Astrocyte of the spinal cord (primary cell): ENCODE data around the gene ARRDC1.

Experiments used
- DNase-seq: peaks from one replicate; pipeline ENCODE4 v3.0.0; 2011; ENCODE audit warnings: low read depth, low spot score
- H3K4me3 ChIP-seq: 2 replicates; pipeline ENCODE4 v1.5.1; 2011; ENCODE audit warnings: low read depth, mild to moderate bottlenecking, low read length, moderate library complexity
- CTCF ChIP-seq: IDR thresholded peaks from 2 replicates; pipeline ENCODE4 v1.5.1; 2012; ENCODE audit warnings: low read depth, mild to moderate bottlenecking, low read length, inconsistent platforms
- in situ Hi-C: cut with HindIII; loops from 2 replicates; pipeline ENCODE4 v1.10.0; 2017; ENCODE audit warnings: low sequenced_read_pairs

Gene ARRDC1

GRCh38 chr9:137630679-137631078 is 25.2 kb downstream of the ARRDC1 start:
- TF ChIP-seq CTCF = no peak
- in situ Hi-C loops = no loop called here
- no peak overlapping the region for H3K4me3 ChIP-seq
- no peak for DNase-seq

GRCh38 chr9:137631345-137632229 is 26.1 kb downstream of the ARRDC1 start:
- H3K4me3 ChIP-seq = no peak overlapping the region
- no peak for DNase-seq
- TF ChIP-seq CTCF = no peak
- in situ Hi-C loops = no loop called here

- no peak for DNase-seq
- no peak overlapping the region for H3K4me3 ChIP-seq
- no peak for TF ChIP-seq CTCF
- in situ Hi-C loops = no loop called here
Observed at GRCh38 chr9:137632230-137633161, 27.0 kb downstream of the ARRDC1 start.

- DNase-seq = no peak
- in situ Hi-C loops = no loop called here
- H3K4me3 ChIP-seq = no peak overlapping the region
- TF ChIP-seq CTCF = no peak
Observed at GRCh38 chr9:137634016-137634415, 28.5 kb downstream of the ARRDC1 start.

GRCh38 chr9:137638680-137639079 is 33.2 kb downstream of the ARRDC1 start:
- H3K4me3 ChIP-seq = no peak overlapping the region

More at GRCh38 chr9:137638680-137639079, 33.2 kb downstream of the ARRDC1 start:
- TF ChIP-seq CTCF = no peak
- no peak for DNase-seq
- in situ Hi-C loops = no loop called here
